ENCODE measurements around the gene NRXN3.

- no peak for TF ChIP-seq POLR2A (IDR thresholded peaks at IDR 0.05)
- TF ChIP-seq CTCF (IDR thresholded peaks at IDR 0.05): no peak
Measured at GRCh38 chr14:79548836-79549235, 1378.7 kb downstream of the NRXN3 start.

Measured in heart left ventricle (tissue), 13 donors.